ENCODE measurements around the gene RYR3. TPM values are rescaled to one million over a fixed set of nuclear protein-coding genes. Genes with fewer than 3 reads are reported as not detected.

The RYR3 gene
- total RNA-seq, 1 experiment from 2014 or later, result 0.66 TPM

GRCh38 chr15:33830351-33830750 lies 519.6 kb downstream of the RYR3 start:
- no peaks in the 10 kb centered on the region for H3K27me3 ChIP-seq (replicated peaks; ENCODE audit: control insufficient read depth, insufficient read depth, low read length)
- intact Hi-C loops (cut with micrococcal nuclease; ENCODE audit: unreplicated experiment), result no loop called here
- no peak for TF ChIP-seq CTCF (IDR thresholded peaks at IDR 0.05; ENCODE audit: insufficient read depth in 1 of 2, low read depth in 1 of 2, low read length in 1 of 2, severe bottlenecking in 1 of 2, unreplicated experiment in 1 of 2)
- Mint-ChIP-seq H3K4me3 (ENCODE audit: unreplicated experiment) (no peak overlapping the region), H3K27me3 (ENCODE audit: insufficient read depth, unreplicated experiment) (no peaks in the 10 kb centered on the region), H3K4me1 (ENCODE audit: low read depth, unreplicated experiment) (no peaks in the 10 kb centered on the region), H3K36me3 (ENCODE audit: insufficient read depth, unreplicated experiment) (no peaks in the 10 kb centered on the region), H3K9me3 (ENCODE audit: unreplicated experiment) (no peaks in the 10 kb centered on the region), H3K27ac (ENCODE audit: unreplicated experiment) (no peak overlapping the region)
- H3K36me3 ChIP-seq (ENCODE audit: control insufficient read depth, insufficient read depth, low read length), result no peaks in the 10 kb centered on the region
- no peaks in the 10 kb centered on the region for H3K4me1 ChIP-seq
- ChIA-PET POLR2A (no interaction called here), CTCF (no interaction called here)
- no TSS peak for BruUV-seq (replicated peaks)
- no peak overlapping the region for H3K4me3 ChIP-seq (ENCODE audit: low read depth, low read length)
- DNase-seq, result no peak
- no peaks in the 10 kb centered on the region for H3K9me3 ChIP-seq

- Mint-ChIP-seq H3K36me3 (ENCODE audit: insufficient read depth, unreplicated experiment) (no peaks in the 10 kb centered on the region), H3K4me1 (ENCODE audit: low read depth, unreplicated experiment) (no peaks in the 10 kb centered on the region), H3K27ac (ENCODE audit: unreplicated experiment) (no peak overlapping the region), H3K9me3 (ENCODE audit: unreplicated experiment) (no peaks in the 10 kb centered on the region), H3K4me3 (ENCODE audit: unreplicated experiment) (no peak overlapping the region), H3K27me3 (ENCODE audit: insufficient read depth, unreplicated experiment) (no peaks in the 10 kb centered on the region)
- no peaks in the 10 kb centered on the region for H3K36me3 ChIP-seq (ENCODE audit: control insufficient read depth, insufficient read depth, low read length)
- H3K9me3 ChIP-seq, result no peaks in the 10 kb centered on the region
- H3K4me3 ChIP-seq (ENCODE audit: low read depth, low read length), result no peak overlapping the region
- POLR2A ChIA-PET, result interaction anchor here (0.6 kb wide), 1 partner anchor 108 kb away, joined by 3 read pairs; no protein-coding TSS in a partner anchor
- CTCF ChIA-PET, result no interaction called here
- TF ChIP-seq CTCF (IDR thresholded peaks at IDR 0.05; ENCODE audit: insufficient read depth in 1 of 2, low read depth in 1 of 2, low read length in 1 of 2, severe bottlenecking in 1 of 2, unreplicated experiment in 1 of 2), result no peak
- H3K27me3 ChIP-seq (replicated peaks; ENCODE audit: control insufficient read depth, insufficient read depth, low read length), result no peaks in the 10 kb centered on the region
- intact Hi-C loops (cut with micrococcal nuclease; ENCODE audit: unreplicated experiment), result no loop called here
- BruUV-seq (replicated peaks), result no TSS peak
- no peak for DNase-seq
- no peaks in the 10 kb centered on the region for H3K4me1 ChIP-seq
These were observed 520.9 kb downstream of the RYR3 start for GRCh38 chr15:33831646-33832045.

- H3K4me3 Mint-ChIP-seq (ENCODE audit: unreplicated experiment), result no peak overlapping the region
- POLR2A ChIA-PET, result no interaction called here
- no peaks in the 10 kb centered on the region for H3K4me1 ChIP-seq
These were observed 524.4 kb downstream of the RYR3 start for GRCh38 chr15:33834892-33835743.

More at GRCh38 chr15:33834892-33835743, 524.4 kb downstream of the RYR3 start:
- H3K27me3 Mint-ChIP-seq (ENCODE audit: insufficient read depth, unreplicated experiment), result no peaks in the 10 kb centered on the region
- H3K27ac Mint-ChIP-seq (ENCODE audit: unreplicated experiment), result no peak overlapping the region
- no peaks in the 10 kb centered on the region for H3K36me3 Mint-ChIP-seq (ENCODE audit: insufficient read depth, unreplicated experiment)
- no peak for DNase-seq
- CTCF ChIA-PET, result no interaction called here
- no peak for TF ChIP-seq CTCF (IDR thresholded peaks at IDR 0.05; ENCODE audit: insufficient read depth in 1 of 2, low read depth in 1 of 2, low read length in 1 of 2, severe bottlenecking in 1 of 2, unreplicated experiment in 1 of 2)
- no peaks in the 10 kb centered on the region for H3K9me3 Mint-ChIP-seq (ENCODE audit: unreplicated experiment)
- Histone ChIP-seq H3K36me3 (ENCODE audit: control insufficient read depth, insufficient read depth, low read length) (no peaks in the 10 kb centered on the region), H3K9me3 (no peaks in the 10 kb centered on the region), H3K27me3 (replicated peaks; ENCODE audit: control insufficient read depth, insufficient read depth, low read length) (no peaks in the 10 kb centered on the region), H3K4me3 (ENCODE audit: low read depth, low read length) (no peak overlapping the region)
- no peaks in the 10 kb centered on the region for H3K4me1 Mint-ChIP-seq (ENCODE audit: low read depth, unreplicated experiment)
- BruUV-seq (replicated peaks), result no TSS peak
- intact Hi-C loops (cut with micrococcal nuclease; ENCODE audit: unreplicated experiment), result no loop called here
